Measurements from ENCODE around the gene PTPRK.
A peak's percentile ranks its signal among the peaks of the same experiment; 100 is the strongest.

The PTPRK gene

DNA sequence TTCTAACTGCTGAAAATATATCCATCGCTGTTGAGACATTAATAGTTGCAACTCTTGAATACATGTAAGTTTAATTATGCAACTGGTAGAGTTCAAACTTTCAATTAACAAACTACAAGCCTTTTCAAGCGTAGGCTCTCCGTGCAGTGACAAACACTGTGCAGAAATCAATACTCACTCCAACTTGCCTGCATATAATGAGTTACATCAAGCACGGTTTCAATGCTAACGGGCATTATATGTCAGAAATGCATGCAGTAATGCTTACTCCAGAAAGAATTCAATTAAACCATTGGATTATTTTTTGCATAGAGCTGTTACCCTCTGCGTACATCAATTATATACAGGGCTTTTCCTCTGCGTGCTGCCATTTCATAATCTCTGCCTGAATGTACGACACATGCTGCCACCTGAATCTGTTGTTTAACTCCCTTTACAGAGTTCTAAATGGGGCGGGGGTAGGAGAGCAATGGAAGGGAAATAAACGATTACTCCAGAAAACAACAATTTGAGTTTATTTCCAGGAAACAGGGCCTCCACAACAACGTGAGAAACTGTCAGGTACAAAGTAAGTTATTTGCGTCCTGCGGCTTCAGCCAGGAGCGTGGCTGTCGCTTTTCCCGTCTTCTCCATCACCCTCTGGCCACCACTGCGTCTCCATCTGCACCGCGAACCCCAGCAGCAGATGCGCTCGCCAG is 1.8 kb downstream of the PTPRK start:
- H3K4me1 ChIP-seq: peaks cover 4% of the 10 kb centered on the region
- TF ChIP-seq, protein P1, sequence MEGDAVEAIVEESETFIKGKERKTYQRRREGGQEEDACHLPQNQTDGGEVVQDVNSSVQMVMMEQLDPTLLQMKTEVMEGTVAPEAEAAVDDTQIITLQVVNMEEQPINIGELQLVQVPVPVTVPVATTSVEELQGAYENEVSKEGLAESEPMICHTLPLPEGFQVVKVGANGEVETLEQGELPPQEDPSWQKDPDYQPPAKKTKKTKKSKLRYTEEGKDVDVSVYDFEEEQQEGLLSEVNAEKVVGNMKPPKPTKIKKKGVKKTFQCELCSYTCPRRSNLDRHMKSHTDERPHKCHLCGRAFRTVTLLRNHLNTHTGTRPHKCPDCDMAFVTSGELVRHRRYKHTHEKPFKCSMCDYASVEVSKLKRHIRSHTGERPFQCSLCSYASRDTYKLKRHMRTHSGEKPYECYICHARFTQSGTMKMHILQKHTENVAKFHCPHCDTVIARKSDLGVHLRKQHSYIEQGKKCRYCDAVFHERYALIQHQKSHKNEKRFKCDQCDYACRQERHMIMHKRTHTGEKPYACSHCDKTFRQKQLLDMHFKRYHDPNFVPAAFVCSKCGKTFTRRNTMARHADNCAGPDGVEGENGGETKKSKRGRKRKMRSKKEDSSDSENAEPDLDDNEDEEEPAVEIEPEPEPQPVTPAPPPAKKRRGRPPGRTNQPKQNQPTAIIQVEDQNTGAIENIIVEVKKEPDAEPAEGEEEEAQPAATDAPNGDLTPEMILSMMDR (IDR thresholded peaks at IDR 0.05): no peak
- peak overlapping the region; percentile 88 for H3K27ac ChIP-seq
- no peaks in the 10 kb centered on the region for H3K79me2 ChIP-seq
- no peaks in the 10 kb centered on the region for H3K27me3 ChIP-seq (ENCODE audit: control insufficient read depth, insufficient read depth, low read length)
- peak overlapping the region; percentile 76 for H3K4me3 ChIP-seq (ENCODE audit: low read depth, low read length)
- H2AFZ ChIP-seq: peak overlapping the region; percentile 99
- no peak overlapping the region for H3K9ac ChIP-seq
- H3K4me2 ChIP-seq (ENCODE audit: low read length): peak overlapping the region; percentile 96
- no peaks in the 10 kb centered on the region for H3K36me3 ChIP-seq (ENCODE audit: control insufficient read depth, insufficient read depth, low read length)
- H3K9me3 ChIP-seq (ENCODE audit: control insufficient read depth, low read length): no peaks in the 10 kb centered on the region

DNA sequence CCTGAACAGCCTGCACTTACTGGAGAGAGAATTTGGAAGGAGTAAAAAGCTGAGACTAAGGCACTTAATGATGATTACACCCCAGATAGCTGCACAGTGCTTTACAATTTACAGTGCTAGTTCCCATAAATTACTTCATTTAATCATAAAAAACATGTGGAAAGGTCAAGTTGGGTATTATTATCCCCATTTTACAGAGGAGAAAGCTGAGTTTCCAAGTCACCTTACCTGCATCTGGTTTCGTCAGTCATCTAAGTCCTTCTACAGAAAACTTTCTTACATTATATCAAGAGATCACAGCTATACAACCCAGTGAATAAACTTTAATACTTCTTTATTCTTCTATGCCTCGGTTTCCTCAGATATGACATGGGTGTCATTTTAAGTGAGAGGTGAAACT is 3.3 kb downstream of the PTPRK start:
- H3K4me3 ChIP-seq (ENCODE audit: low read depth, low read length): no peak overlapping the region
- no peaks in the 10 kb centered on the region for H3K79me2 ChIP-seq
- no peak overlapping the region for H3K9ac ChIP-seq
- no peaks in the 10 kb centered on the region for H3K27me3 ChIP-seq (ENCODE audit: control insufficient read depth, insufficient read depth, low read length)
- no peak overlapping the region for H2AFZ ChIP-seq
- TF ChIP-seq, protein P1 (IDR thresholded peaks at IDR 0.05): no peak
- H3K9me3 ChIP-seq (ENCODE audit: control insufficient read depth, low read length): no peaks in the 10 kb centered on the region
- H3K36me3 ChIP-seq (ENCODE audit: control insufficient read depth, insufficient read depth, low read length): no peaks in the 10 kb centered on the region
- no peak overlapping the region for H3K4me2 ChIP-seq (ENCODE audit: low read length)
- peaks cover 4% of the 10 kb centered on the region for H3K4me1 ChIP-seq
- H3K27ac ChIP-seq: no peak overlapping the region

DNA sequence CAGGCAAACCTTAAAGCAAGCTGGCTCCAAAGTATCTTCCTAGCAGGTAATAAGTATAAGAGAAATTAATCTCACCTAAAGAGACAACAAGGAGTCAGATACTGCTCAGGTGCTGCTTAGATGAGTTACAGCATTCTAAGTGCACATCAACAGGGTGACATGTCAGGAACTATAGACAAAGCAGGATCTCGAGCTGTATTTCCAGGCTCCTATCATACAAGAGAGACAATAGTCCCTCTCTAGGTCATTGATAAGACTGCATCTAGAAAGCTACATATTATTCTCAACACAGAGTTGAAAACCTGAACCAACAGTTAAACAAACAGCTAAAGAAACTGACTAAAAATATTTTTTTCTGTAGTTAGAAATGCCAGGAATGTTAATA is 3.9 kb downstream of the PTPRK start:
- Histone ChIP-seq H2AFZ (no peak overlapping the region), H3K27ac (no peak overlapping the region), H3K4me1 (peaks cover 4% of the 10 kb centered on the region), H3K4me3 (ENCODE audit: low read depth, low read length) (no peak overlapping the region), H3K79me2 (no peaks in the 10 kb centered on the region), H3K36me3 (ENCODE audit: control insufficient read depth, insufficient read depth, low read length) (no peaks in the 10 kb centered on the region), H3K4me2 (ENCODE audit: low read length) (no peak overlapping the region), H3K27me3 (ENCODE audit: control insufficient read depth, insufficient read depth, low read length) (no peaks in the 10 kb centered on the region), H3K9me3 (ENCODE audit: control insufficient read depth, low read length) (no peaks in the 10 kb centered on the region), H3K9ac (no peak overlapping the region)
- TF ChIP-seq, protein P1 (IDR thresholded peaks at IDR 0.05): no peak

DNA sequence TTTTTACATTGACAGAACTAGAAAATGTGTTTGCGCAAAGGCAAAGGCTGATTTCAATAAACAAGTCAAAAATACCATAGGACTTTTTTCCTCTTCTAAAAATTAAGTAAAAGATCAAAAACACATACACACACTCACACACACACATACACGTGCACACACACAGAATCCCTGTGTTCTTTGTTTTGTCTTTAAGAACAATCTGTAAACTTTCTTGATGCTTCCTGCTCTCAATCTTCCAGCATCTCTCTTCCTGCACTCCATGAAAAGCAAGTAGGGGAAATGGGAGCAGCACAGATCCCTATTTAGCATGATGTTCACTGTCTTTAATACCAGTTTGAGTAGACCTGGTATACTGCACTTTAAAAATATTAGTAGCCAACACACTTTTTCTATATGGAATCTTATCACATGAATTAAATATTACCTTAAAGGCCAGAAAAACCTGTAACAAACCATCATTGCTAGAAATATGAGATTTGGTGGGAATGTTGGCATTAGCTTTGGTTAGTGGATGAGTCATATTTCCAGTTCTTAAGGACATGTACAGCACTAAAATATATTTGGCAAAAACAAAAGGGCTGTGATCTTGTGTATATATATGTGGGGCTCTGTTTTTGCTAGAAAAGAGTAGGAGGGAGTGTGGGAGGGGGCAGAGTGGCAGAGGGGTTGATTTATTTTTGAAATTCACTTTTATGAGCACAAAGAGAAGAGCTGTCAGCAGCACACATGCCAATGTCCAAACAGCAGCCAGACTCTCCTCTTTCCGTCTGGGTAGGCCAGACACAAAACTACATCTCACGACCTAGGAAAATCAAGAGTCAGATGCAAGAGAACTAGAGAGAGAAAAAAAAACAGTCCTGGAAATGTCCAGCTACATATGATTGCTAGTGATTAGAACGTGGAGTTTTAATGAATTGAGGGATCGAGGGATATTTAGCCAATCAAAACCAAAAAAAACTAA is 4.6 kb downstream of the PTPRK start:
- Histone ChIP-seq H3K4me3 (ENCODE audit: low read depth, low read length) (no peak overlapping the region), H3K36me3 (ENCODE audit: control insufficient read depth, insufficient read depth, low read length) (no peaks in the 10 kb centered on the region)

More for the DNA sequence above, 4.6 kb downstream of the PTPRK start:
- Histone ChIP-seq H3K79me2 (no peaks in the 10 kb centered on the region), H3K4me2 (ENCODE audit: low read length) (no peak overlapping the region), H2AFZ (no peak overlapping the region), H3K27ac (no peak overlapping the region), H3K9ac (no peak overlapping the region), H3K4me1 (peaks cover 4% of the 10 kb centered on the region), H3K9me3 (ENCODE audit: control insufficient read depth, low read length) (no peaks in the 10 kb centered on the region), H3K27me3 (ENCODE audit: control insufficient read depth, insufficient read depth, low read length) (no peaks in the 10 kb centered on the region)
- TF ChIP-seq, protein P1 (IDR thresholded peaks at IDR 0.05): no peak

All from parathyroid adenoma (tissue), 2 donors.